Astrocyte (in vitro differentiated cells and primary cell): ENCODE results near the gene OR52E1.

ENCODE experiments used
- EZH2 ChIP-seq: IDR thresholded peaks from 2 replicates; pipeline ENCODE4 v1.6.1; 2012; ENCODE audit warnings: mild to moderate bottlenecking, low read length, inconsistent platforms; ENCODE audit not compliant: insufficient read depth
- TF ChIP-seq, protein P1 (sequence below): IDR thresholded peaks from 2 replicates; pipeline ENCODE4 v1.5.1; 2011; ENCODE audit warnings: low read depth, mild to moderate bottlenecking, inconsistent platforms, low read length, moderate library complexity; ENCODE audit not compliant: insufficient read depth

DNA sequence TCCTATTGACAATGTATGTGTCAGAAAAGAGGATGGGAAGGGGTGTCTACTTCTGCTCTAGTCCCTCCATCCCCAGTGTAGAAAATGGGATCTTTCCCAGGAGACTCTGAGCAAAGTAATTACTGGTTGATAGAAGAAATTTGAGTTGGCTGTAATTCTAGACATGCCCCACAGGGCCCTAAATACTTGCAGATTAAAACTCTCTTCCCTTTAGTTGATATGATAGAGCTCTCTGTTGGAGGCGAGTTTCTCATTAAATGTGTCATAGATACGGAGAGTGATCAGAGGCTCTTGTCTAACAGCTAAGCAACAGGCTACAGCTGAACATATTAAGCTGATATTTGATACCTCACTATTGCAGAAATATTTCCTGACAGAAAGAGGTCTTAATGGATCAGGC, 32.9 kb downstream of the OR52E1 start:
- TF ChIP-seq, protein P1, sequence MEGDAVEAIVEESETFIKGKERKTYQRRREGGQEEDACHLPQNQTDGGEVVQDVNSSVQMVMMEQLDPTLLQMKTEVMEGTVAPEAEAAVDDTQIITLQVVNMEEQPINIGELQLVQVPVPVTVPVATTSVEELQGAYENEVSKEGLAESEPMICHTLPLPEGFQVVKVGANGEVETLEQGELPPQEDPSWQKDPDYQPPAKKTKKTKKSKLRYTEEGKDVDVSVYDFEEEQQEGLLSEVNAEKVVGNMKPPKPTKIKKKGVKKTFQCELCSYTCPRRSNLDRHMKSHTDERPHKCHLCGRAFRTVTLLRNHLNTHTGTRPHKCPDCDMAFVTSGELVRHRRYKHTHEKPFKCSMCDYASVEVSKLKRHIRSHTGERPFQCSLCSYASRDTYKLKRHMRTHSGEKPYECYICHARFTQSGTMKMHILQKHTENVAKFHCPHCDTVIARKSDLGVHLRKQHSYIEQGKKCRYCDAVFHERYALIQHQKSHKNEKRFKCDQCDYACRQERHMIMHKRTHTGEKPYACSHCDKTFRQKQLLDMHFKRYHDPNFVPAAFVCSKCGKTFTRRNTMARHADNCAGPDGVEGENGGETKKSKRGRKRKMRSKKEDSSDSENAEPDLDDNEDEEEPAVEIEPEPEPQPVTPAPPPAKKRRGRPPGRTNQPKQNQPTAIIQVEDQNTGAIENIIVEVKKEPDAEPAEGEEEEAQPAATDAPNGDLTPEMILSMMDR: no peak
- no peak for TF ChIP-seq EZH2
